Prostate gland (tissue), 2 donors: ENCODE measurements around the gene APH1A.

Experiments
- POLR2A ChIP-seq: fragments of 450-650 bp; IDR thresholded peaks from one replicate; pipeline ENCODE4 v1.6.1; 2016; ENCODE audit warnings: antibody characterized with exemption, mild to moderate bottlenecking
- TF ChIP-seq, protein P1 (sequence below), 4 experiments: fragments of 200-600 bp in 2 of 4; fragments of 450-650 bp in 2 of 4; sonication (generic) in 2 of 4; IDR thresholded peaks; 1 replicate in 3 of 4; 2 replicates in 1 of 4; pipeline ENCODE4 v1.5.1; 2016 to 2019; ENCODE audit warnings: antibody characterized with exemption in 4 of 4, mild to moderate bottlenecking in 2 of 4, moderate library complexity in 2 of 4

- TF ChIP-seq, protein P1, sequence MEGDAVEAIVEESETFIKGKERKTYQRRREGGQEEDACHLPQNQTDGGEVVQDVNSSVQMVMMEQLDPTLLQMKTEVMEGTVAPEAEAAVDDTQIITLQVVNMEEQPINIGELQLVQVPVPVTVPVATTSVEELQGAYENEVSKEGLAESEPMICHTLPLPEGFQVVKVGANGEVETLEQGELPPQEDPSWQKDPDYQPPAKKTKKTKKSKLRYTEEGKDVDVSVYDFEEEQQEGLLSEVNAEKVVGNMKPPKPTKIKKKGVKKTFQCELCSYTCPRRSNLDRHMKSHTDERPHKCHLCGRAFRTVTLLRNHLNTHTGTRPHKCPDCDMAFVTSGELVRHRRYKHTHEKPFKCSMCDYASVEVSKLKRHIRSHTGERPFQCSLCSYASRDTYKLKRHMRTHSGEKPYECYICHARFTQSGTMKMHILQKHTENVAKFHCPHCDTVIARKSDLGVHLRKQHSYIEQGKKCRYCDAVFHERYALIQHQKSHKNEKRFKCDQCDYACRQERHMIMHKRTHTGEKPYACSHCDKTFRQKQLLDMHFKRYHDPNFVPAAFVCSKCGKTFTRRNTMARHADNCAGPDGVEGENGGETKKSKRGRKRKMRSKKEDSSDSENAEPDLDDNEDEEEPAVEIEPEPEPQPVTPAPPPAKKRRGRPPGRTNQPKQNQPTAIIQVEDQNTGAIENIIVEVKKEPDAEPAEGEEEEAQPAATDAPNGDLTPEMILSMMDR (IDR thresholded peaks at IDR 0.05): no peak
- no peak for TF ChIP-seq POLR2A
These were observed 41.1 kb upstream of the APH1A start for GRCh38 chr1:150309758-150310508.
